HL-60 (cell line): ENCODE results near the gene DMGDH.

Experiments
- DNase-seq, 2 experiments: peaks; one replicate each; pipeline ENCODE4 v3.0.0-alpha.2; 2010 to 2020; ENCODE audit warnings: low read depth in 1 of 2, low spot score in 1 of 2
- H3K27ac ChIP-seq: fragments of 250-450 bp; sonication (Bioruptor Pico); replicated peaks from 2 replicates; pipeline ENCODE4 v1.5.1; 2020; ENCODE audit warnings: mild to moderate bottlenecking, moderate library complexity
- H3K27me3 ChIP-seq: fragments of 250-450 bp; sonication (Bioruptor Pico); 2 replicates; pipeline ENCODE4 v1.5.1; 2021; ENCODE audit warnings: mild to moderate bottlenecking, moderate library complexity; ENCODE audit not compliant: insufficient read depth, poor library complexity, severe bottlenecking
- H3K4me3 ChIP-seq: replicated peaks from 2 replicates; pipeline ENCODE4 v1.5.1; 2011; ENCODE audit warnings: mild to moderate bottlenecking, control low read depth, low read length; ENCODE audit not compliant: insufficient read depth
- GABPA ChIP-seq: IDR thresholded peaks from 2 replicates; pipeline ENCODE4 v1.6.1; 2012; ENCODE audit warnings: low read depth
- POLR2AphosphoS5 ChIP-seq: IDR thresholded peaks from 2 replicates; pipeline ENCODE4 v1.6.1; 2012; ENCODE audit warnings: low read depth
- SPI1 ChIP-seq: IDR thresholded peaks from 2 replicates; pipeline ENCODE4 v1.6.1; 2012; ENCODE audit warnings: low read depth, mild to moderate bottlenecking, borderline replicate concordance
- TF ChIP-seq, protein P1 (sequence below): IDR thresholded peaks from one replicate; pipeline ENCODE4 v1.5.1; 2011; ENCODE audit warnings: low read length, control low read depth, inconsistent platforms; ENCODE audit not compliant: insufficient read depth
- TF ChIP-seq, protein P2 (sequence below): IDR thresholded peaks from 2 replicates; pipeline ENCODE4 v1.6.1; 2012; ENCODE audit warnings: low read depth; ENCODE audit not compliant: insufficient replicate concordance

Gene DMGDH

DNA sequence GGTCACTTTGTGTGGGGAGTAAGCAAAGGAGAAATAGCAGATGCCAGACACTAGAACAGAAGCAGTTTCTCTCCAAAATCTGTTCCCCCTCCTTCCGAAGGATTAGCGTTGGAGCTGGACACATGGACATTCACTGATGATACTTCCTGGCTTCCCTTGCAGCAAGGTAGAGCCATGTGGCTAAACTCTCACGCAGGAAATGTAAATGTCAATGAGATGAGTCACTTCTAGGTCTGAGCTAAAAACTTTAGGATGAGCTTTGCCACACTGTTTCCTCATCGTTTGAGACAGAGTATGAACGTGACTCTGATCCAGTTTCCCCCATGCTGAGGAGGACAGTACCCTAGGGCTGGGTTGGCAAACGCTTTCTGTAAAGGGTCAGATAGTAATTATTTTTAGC lies 5.2 kb upstream of the DMGDH start:
- TF ChIP-seq POLR2AphosphoS5 (no peak), SPI1 (no peak), GABPA (no peak)
- TF ChIP-seq, protein P1, sequence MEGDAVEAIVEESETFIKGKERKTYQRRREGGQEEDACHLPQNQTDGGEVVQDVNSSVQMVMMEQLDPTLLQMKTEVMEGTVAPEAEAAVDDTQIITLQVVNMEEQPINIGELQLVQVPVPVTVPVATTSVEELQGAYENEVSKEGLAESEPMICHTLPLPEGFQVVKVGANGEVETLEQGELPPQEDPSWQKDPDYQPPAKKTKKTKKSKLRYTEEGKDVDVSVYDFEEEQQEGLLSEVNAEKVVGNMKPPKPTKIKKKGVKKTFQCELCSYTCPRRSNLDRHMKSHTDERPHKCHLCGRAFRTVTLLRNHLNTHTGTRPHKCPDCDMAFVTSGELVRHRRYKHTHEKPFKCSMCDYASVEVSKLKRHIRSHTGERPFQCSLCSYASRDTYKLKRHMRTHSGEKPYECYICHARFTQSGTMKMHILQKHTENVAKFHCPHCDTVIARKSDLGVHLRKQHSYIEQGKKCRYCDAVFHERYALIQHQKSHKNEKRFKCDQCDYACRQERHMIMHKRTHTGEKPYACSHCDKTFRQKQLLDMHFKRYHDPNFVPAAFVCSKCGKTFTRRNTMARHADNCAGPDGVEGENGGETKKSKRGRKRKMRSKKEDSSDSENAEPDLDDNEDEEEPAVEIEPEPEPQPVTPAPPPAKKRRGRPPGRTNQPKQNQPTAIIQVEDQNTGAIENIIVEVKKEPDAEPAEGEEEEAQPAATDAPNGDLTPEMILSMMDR = no peak
- TF ChIP-seq, protein P2, sequence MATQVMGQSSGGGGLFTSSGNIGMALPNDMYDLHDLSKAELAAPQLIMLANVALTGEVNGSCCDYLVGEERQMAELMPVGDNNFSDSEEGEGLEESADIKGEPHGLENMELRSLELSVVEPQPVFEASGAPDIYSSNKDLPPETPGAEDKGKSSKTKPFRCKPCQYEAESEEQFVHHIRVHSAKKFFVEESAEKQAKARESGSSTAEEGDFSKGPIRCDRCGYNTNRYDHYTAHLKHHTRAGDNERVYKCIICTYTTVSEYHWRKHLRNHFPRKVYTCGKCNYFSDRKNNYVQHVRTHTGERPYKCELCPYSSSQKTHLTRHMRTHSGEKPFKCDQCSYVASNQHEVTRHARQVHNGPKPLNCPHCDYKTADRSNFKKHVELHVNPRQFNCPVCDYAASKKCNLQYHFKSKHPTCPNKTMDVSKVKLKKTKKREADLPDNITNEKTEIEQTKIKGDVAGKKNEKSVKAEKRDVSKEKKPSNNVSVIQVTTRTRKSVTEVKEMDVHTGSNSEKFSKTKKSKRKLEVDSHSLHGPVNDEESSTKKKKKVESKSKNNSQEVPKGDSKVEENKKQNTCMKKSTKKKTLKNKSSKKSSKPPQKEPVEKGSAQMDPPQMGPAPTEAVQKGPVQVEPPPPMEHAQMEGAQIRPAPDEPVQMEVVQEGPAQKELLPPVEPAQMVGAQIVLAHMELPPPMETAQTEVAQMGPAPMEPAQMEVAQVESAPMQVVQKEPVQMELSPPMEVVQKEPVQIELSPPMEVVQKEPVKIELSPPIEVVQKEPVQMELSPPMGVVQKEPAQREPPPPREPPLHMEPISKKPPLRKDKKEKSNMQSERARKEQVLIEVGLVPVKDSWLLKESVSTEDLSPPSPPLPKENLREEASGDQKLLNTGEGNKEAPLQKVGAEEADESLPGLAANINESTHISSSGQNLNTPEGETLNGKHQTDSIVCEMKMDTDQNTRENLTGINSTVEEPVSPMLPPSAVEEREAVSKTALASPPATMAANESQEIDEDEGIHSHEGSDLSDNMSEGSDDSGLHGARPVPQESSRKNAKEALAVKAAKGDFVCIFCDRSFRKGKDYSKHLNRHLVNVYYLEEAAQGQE = no peak
- Histone ChIP-seq H3K27me3 (no peaks in the 10 kb centered on the region), H3K27ac (no peak overlapping the region), H3K4me3 (no peak overlapping the region)
- DNase-seq = no peak

DNA sequence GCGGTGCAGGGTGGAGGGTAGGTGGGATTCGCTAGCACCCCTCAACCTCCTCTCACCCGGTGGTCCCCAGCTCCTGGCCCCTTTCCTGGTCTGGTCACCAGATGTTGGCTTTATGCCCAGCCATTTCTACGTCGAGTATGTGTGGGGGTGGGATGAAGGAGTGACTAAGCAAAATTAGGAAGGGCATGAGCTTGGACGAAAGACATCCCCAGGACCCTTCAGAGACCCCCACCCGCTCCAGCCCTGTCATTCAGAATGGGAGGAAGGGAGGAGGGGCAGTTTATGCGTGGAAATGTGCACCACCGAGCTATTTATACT lies 835 bp upstream of the DMGDH start:
- Histone ChIP-seq H3K27ac (no peak overlapping the region), H3K4me3 (no peak overlapping the region), H3K27me3 (no peaks in the 10 kb centered on the region)
- TF ChIP-seq, protein P2 = no peak
- TF ChIP-seq POLR2AphosphoS5 = no peak
- TF ChIP-seq, protein P1 = no peak
- no peak for TF ChIP-seq GABPA
- TF ChIP-seq SPI1 = no peak
- no peak for DNase-seq

DNA sequence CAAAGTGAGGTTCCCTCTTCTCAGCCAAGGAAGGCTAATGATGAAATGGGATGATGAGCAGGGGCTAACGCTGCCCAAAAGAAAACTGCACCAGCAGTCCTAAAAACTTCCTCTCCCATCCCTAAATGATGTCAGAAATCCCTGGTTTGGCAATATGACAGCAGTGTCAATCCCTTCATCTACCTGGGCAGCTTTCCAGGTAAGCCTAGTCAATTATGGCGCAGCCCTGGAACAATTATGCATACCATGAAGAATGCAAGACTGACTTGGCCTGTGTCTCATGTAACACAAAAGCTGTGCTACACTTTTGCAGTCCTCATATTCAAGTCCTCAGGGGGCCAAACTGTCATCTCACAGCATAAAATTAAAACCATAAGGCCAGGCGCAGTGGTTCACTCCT lies 7.0 kb downstream of the DMGDH start:
- H3K27me3 ChIP-seq = no peaks in the 10 kb centered on the region
- no peak for TF ChIP-seq POLR2AphosphoS5
- TF ChIP-seq SPI1 = no peak
- TF ChIP-seq, protein P1 = no peak
- TF ChIP-seq, protein P2 = no peak
- TF ChIP-seq GABPA = no peak
- DNase-seq = no peak

More for the DNA sequence above, 7.0 kb downstream of the DMGDH start:
- Histone ChIP-seq H3K4me3 (no peak overlapping the region), H3K27ac (no peak overlapping the region)
